SK-N-MC (cell line): ENCODE results near the gene STPG3.

Experiments
- DNase-seq: peaks from one replicate; pipeline ENCODE4 v3.0.0-alpha.2; 2011; ENCODE audit warnings: low read depth, low spot score
- H3K27ac ChIP-seq: fragments of 200-600 bp; sonication (generic); 2 replicates; pipeline ENCODE4 v1.5.1; 2016; ENCODE audit warnings: mixed run types
- H3K36me3 ChIP-seq: fragments of 200-600 bp; sonication (generic); 2 replicates; pipeline ENCODE4 v1.6.1; 2017; ENCODE audit warnings: antibody characterized with exemption, low read length, mixed read lengths; ENCODE audit not compliant: insufficient read depth
- H3K4me3 ChIP-seq: fragments of 200-600 bp; sonication (generic); 2 replicates; pipeline ENCODE4 v1.5.1; 2016
- H3K9ac ChIP-seq: fragments of 200-600 bp; sonication (generic); 2 replicates; pipeline ENCODE4 v1.8.0; 2017; ENCODE audit warnings: mixed run types, mixed read lengths; ENCODE audit not compliant: insufficient read length
- H3K9me3 ChIP-seq: fragments of 200-600 bp; sonication (generic); 2 replicates; pipeline ENCODE4 v1.6.1; 2017; ENCODE audit warnings: low read depth, mild to moderate bottlenecking, antibody characterized with exemption, low read length, moderate library complexity, mixed read lengths
- EZH2 ChIP-seq: fragments of 200-600 bp; sonication (generic); IDR thresholded peaks from one replicate; pipeline ENCODE4 v1.6.1; 2017; ENCODE audit warnings: antibody characterized with exemption
- FOXP2 ChIP-seq: optimal IDR thresholded peaks from 2 replicates; pipeline ENCODE3; 2011; ENCODE audit warnings: mild to moderate bottlenecking, moderate library complexity; ENCODE audit not compliant: insufficient read depth; ENCODE audit errors: extremely low read length, control extremely low read depth
- POLR2AphosphoS5 ChIP-seq: IDR thresholded peaks from 2 replicates; pipeline ENCODE4 v1.6.1; 2012; ENCODE audit warnings: mild to moderate bottlenecking, low read depth, low read length, borderline replicate concordance

STPG3 gene

GRCh38 chr9:137278721-137279711, 27.9 kb downstream of the STPG3 start:
- TF ChIP-seq FOXP2, result no peak
- no peak for TF ChIP-seq EZH2
- no peak overlapping the region for H3K9ac ChIP-seq
- no peak overlapping the region for H3K4me3 ChIP-seq
- H3K9me3 ChIP-seq, result no peaks in the 10 kb centered on the region
- H3K27ac ChIP-seq, result no peak overlapping the region
- DNase-seq, result no peak
- H3K36me3 ChIP-seq, result no peaks in the 10 kb centered on the region

- H3K36me3 ChIP-seq, result no peaks in the 10 kb centered on the region
- no peak overlapping the region for H3K4me3 ChIP-seq
- no peak overlapping the region for H3K9ac ChIP-seq
- H3K27ac ChIP-seq, result no peak overlapping the region
- no peaks in the 10 kb centered on the region for H3K9me3 ChIP-seq
- no peak for DNase-seq
- TF ChIP-seq EZH2 (no peak), FOXP2 (no peak), POLR2AphosphoS5 (no peak)
These were observed 28.8 kb downstream of the STPG3 start for GRCh38 chr9:137279741-137280473.

- no peak overlapping the region for H3K9ac ChIP-seq
- H3K9me3 ChIP-seq, result no peaks in the 10 kb centered on the region
- no peak overlapping the region for H3K4me3 ChIP-seq
- H3K36me3 ChIP-seq, result no peaks in the 10 kb centered on the region
- TF ChIP-seq EZH2 (no peak), FOXP2 (no peak), POLR2AphosphoS5 (no peak)
- H3K27ac ChIP-seq, result no peak overlapping the region
- no peak for DNase-seq
These were observed 29.6 kb downstream of the STPG3 start for GRCh38 chr9:137280474-137281344.

GRCh38 chr9:137281345-137282116, 30.4 kb downstream of the STPG3 start:
- DNase-seq, result no peak
- Histone ChIP-seq H3K36me3 (no peaks in the 10 kb centered on the region), H3K4me3 (no peak overlapping the region), H3K9me3 (no peaks in the 10 kb centered on the region), H3K9ac (no peak overlapping the region), H3K27ac (no peak overlapping the region)
- no peak for TF ChIP-seq EZH2
- TF ChIP-seq POLR2AphosphoS5, result no peak
- TF ChIP-seq FOXP2, result no peak

GRCh38 chr9:137286975-137287383, 35.9 kb downstream of the STPG3 start:
- Histone ChIP-seq H3K4me3 (no peak overlapping the region), H3K27ac (no peak overlapping the region)
- TF ChIP-seq EZH2 (no peak), POLR2AphosphoS5 (no peak), FOXP2 (no peak)

GRCh38 chr9:137293094-137293481, 42.0 kb downstream of the STPG3 start:
- H3K27ac ChIP-seq, result no peak overlapping the region
- no peak overlapping the region for H3K4me3 ChIP-seq
- H3K9ac ChIP-seq, result no peak overlapping the region
- no peak for TF ChIP-seq FOXP2
- no peak for TF ChIP-seq POLR2AphosphoS5
- TF ChIP-seq EZH2, result no peak
- H3K36me3 ChIP-seq, result no peaks in the 10 kb centered on the region
- DNase-seq, result no peak
- no peaks in the 10 kb centered on the region; the same call in 1 of the 2 replicates for H3K9me3 ChIP-seq

More at GRCh38 chr9:137286975-137287383, 35.9 kb downstream of the STPG3 start:
- no peak for DNase-seq
- no peak overlapping the region for H3K9ac ChIP-seq
- no peaks in the 10 kb centered on the region for H3K9me3 ChIP-seq
- no peaks in the 10 kb centered on the region for H3K36me3 ChIP-seq

GRCh38 chr9:137293482-137294090, 42.5 kb downstream of the STPG3 start:
- H3K27ac ChIP-seq, result no peak overlapping the region
- DNase-seq, result no peak
- no peak overlapping the region for H3K4me3 ChIP-seq
- no peaks in the 10 kb centered on the region; the same call in 1 of the 2 replicates for H3K9me3 ChIP-seq
- no peaks in the 10 kb centered on the region for H3K36me3 ChIP-seq
- no peak for TF ChIP-seq EZH2
- no peak for TF ChIP-seq FOXP2
- no peak for TF ChIP-seq POLR2AphosphoS5
- no peak overlapping the region for H3K9ac ChIP-seq
